HepG2 (cell line): ENCODE measurements around the gene CLK4. TPM values are rescaled to one million over a fixed set of nuclear protein-coding genes. Genes with fewer than 3 reads are reported as not detected.

Experiments
- ATAC-seq: fragments of 200-7000 bp; cut with Tn5 transposase; 3 replicates; pipeline ENCODE4 v1.9.1; 2020; ENCODE audit warnings: mild to moderate bottlenecking, moderate library complexity
- BruUV-seq: library from RNA; stranded (reverse); fragments of 400-500 nt; replicated peaks from 2 replicates; lab custom pipeline; 2021; lab: Mats Ljungman, UMichigan
- CTCF ChIA-PET: fragments of 300-600 bp; formaldehyde crosslinking; extraction: SDS; loops from one replicate; lab custom pipeline; 2021; ENCODE audit warnings: low total read pairs, inconsistent platforms, low intra/inter-chr PET ratio; lab: Yijun Ruan, JAX
- POLR2A ChIA-PET: fragments of 350-600 bp; sonication (Branson Sonifier 250); formaldehyde crosslinking; loops from one replicate; lab custom pipeline; 2020; ENCODE audit warnings: antibody characterized with exemption, inconsistent platforms; lab: Yijun Ruan, JAX
- DNase-seq: peaks from one replicate; pipeline ENCODE4 v3.0.0-alpha.2; 2015; ENCODE audit warnings: low spot score
- FAIRE-seq: peaks from 3 replicates; lab custom pipeline; 2011; peaks lifted over from hg19 to GRCh38; lab: Jason Lieb, UNC
- H2AFZ ChIP-seq: one replicate; pipeline ENCODE4 v1.6.1; 2011; ENCODE audit warnings: low read length, inconsistent platforms
- H3K27ac ChIP-seq: fragments of 300-600 bp; 3 replicates; pipeline ENCODE4 v1.8.0; 2011; ENCODE audit warnings: mixed run types, mild to moderate bottlenecking, mixed read lengths, low read length, inconsistent platforms; ENCODE audit not compliant: insufficient read depth; ENCODE audit errors: extremely low read length
- H3K27me3 ChIP-seq, 2 experiments: fragments of 200-600 bp in 1 of 2; 2 replicates in 1 of 2; 3 replicates in 1 of 2; pipeline versions ENCODE4 v1.6.0 to v1.8.0; 2011; ENCODE audit warnings: low read length in 2 of 2, mild to moderate bottlenecking in 2 of 2, moderate library complexity in 2 of 2, inconsistent platforms in 1 of 2; ENCODE audit not compliant: insufficient read depth in 2 of 2, control insufficient read depth in 1 of 2
- H3K36me3 ChIP-seq, 2 experiments: fragments of 200-600 bp in 1 of 2; replicated peaks in 1 of 2; 2 replicates in 1 of 2; 3 replicates in 1 of 2; pipeline versions ENCODE4 v1.5.1 to v1.8.0; 2011; ENCODE audit warnings: low read length in 2 of 2, inconsistent platforms in 1 of 2; ENCODE audit not compliant: insufficient read depth in 2 of 2, control insufficient read depth in 1 of 2
- H3K4me1 ChIP-seq: 2 replicates; pipeline ENCODE4 v1.5.1; 2012; ENCODE audit warnings: low read length, inconsistent platforms; ENCODE audit not compliant: insufficient read depth
- H3K4me2 ChIP-seq: 2 replicates; pipeline ENCODE4 v1.6.0; 2011; ENCODE audit warnings: low read depth, low read length, inconsistent platforms
- H3K4me3 ChIP-seq, 3 experiments: fragments of 200-600 bp in 1 of 3; sonication (generic), shearing (Covaris generic) in 1 of 3; replicated peaks in 1 of 3; 2 replicates each; pipeline ENCODE4 v1.5.1; 2011 to 2016; ENCODE audit warnings: low read length in 3 of 3, inconsistent platforms in 2 of 3, low read depth in 2 of 3, mild to moderate bottlenecking in 2 of 3, control low read depth in 1 of 3, mixed read lengths in 1 of 3; ENCODE audit not compliant: insufficient read depth in 1 of 3
- H3K79me2 ChIP-seq: one replicate; pipeline ENCODE4 v1.6.1; 2011; ENCODE audit warnings: low read length, inconsistent platforms; ENCODE audit not compliant: insufficient read depth
- H3K9ac ChIP-seq: 2 replicates; pipeline ENCODE4 v1.6.0; 2011; ENCODE audit warnings: mild to moderate bottlenecking, low read depth, low read length, inconsistent platforms; ENCODE audit not compliant: insufficient read depth
- H3K9me3 ChIP-seq: 2 replicates; pipeline ENCODE4 v1.5.1; 2012; ENCODE audit warnings: mild to moderate bottlenecking, low read length
- H4K20me1 ChIP-seq: 2 replicates; pipeline ENCODE4 v1.6.0; 2011; ENCODE audit warnings: inconsistent platforms, mild to moderate bottlenecking, low read length, moderate library complexity; ENCODE audit not compliant: insufficient read depth
- BCL6 ChIP-seq: IDR thresholded peaks from 2 replicates; pipeline ENCODE4 v1.6.1; 2016; ENCODE audit warnings: missing genetic modification reagents, missing compliant biosample characterization
- BCLAF1 ChIP-seq: fragments of 450-650 bp; IDR thresholded peaks from 2 replicates; pipeline ENCODE4 v1.6.1; 2017; ENCODE audit warnings: mild to moderate bottlenecking
- KDM1A ChIP-seq: IDR thresholded peaks from 2 replicates; pipeline ENCODE4 v1.6.1; 2016; ENCODE audit warnings: missing compliant biosample characterization
- MAZ ChIP-seq, 2 experiments: sonication (generic) in 1 of 2; formaldehyde crosslinking in 1 of 2; IDR thresholded peaks; 2 replicates each; pipeline versions ENCODE4 v1.5.0 to v1.6.1; 2012 to 2020; ENCODE audit warnings: low read depth in 2 of 2, mild to moderate bottlenecking in 2 of 2, borderline replicate concordance in 1 of 2, improper control_type of control experiment in 1 of 2, low read length in 1 of 2, missing genetic modification reagents in 1 of 2, moderate library complexity in 1 of 2
- MLLT10 ChIP-seq: sonication (generic); formaldehyde crosslinking; IDR thresholded peaks from 2 replicates; pipeline ENCODE4 v1.4.0; 2020; ENCODE audit warnings: missing genetic modification reagents
- PCBP2 ChIP-seq: fragments of 200-400 bp; formaldehyde crosslinking; optimal IDR thresholded peaks from 2 replicates; pipeline ENCODE3; 2018; ENCODE audit warnings: low read length, low read depth; ENCODE audit not compliant: poor library complexity, severe bottlenecking
- POGZ ChIP-seq: sonication (generic); formaldehyde crosslinking; IDR thresholded peaks from 2 replicates; pipeline ENCODE4 v1.4.0; 2020; ENCODE audit warnings: mild to moderate bottlenecking, missing genetic modification reagents
- RFX3 ChIP-seq: IDR thresholded peaks from 2 replicates; pipeline ENCODE4 v1.6.1; 2016; ENCODE audit warnings: missing biosample characterization, missing genetic modification reagents
- WIZ ChIP-seq: sonication (generic); formaldehyde crosslinking; IDR thresholded peaks from 2 replicates; pipeline ENCODE4 v1.5.1; 2020; ENCODE audit warnings: mild to moderate bottlenecking, missing genetic modification reagents
- ZNF468 ChIP-seq: sonication (generic); formaldehyde crosslinking; IDR thresholded peaks from 2 replicates; pipeline ENCODE4 v1.8.0; 2022; ENCODE audit warnings: mild to moderate bottlenecking, moderate library complexity, missing genetic modification reagents
- ZNF564 ChIP-seq: sonication (generic); formaldehyde crosslinking; IDR thresholded peaks from 2 replicates; pipeline ENCODE4 v1.8.1; 2023; ENCODE audit warnings: mild to moderate bottlenecking, missing genetic modification reagents
- ZSCAN5A ChIP-seq: sonication (generic); formaldehyde crosslinking; IDR thresholded peaks from 2 replicates; pipeline ENCODE4 v1.8.0; 2022; ENCODE audit warnings: mild to moderate bottlenecking, missing genetic modification reagents, borderline replicate concordance
- WGBS: methylation state at CpG from one replicate; pipeline ENCODE4 v1.1.6; 2017; ENCODE audit warnings: low lambda C conversion rate; 5-methylcytosine and 5-hydroxymethylcytosine counted together
- in situ Hi-C: cut with HindIII; loops from 2 replicates; pipeline ENCODE4 v1.10.0; 2017; ENCODE audit warnings: low pct_unique_long_range_greater_than_20kb; ENCODE audit not compliant: extremely low pct_ligation_motif_present
- intact Hi-C: fragments of 100-400 bp; cut with micrococcal nuclease; formaldehyde crosslinking; loops from one replicate; pipeline ENCODE4 v1.10.0; 2022; ENCODE audit not compliant: unreplicated experiment
- polyA plus RNA-seq, 8 experiments: library from polyadenylated mRNA; depleted of rRNA in 3 of 8; stranded (reverse) in 7 of 8; unstranded in 1 of 8; fragments of >200 nt; fragmentation: Illumina TruSeq in 4 of 8; extraction: Trizol in 4 of 8; gene quantifications; 2 replicates each; pipeline versions ENCODE4 v1.2.1 to v1.2.3, GENCODE V29; 2011 to 2016; ENCODE audit warnings: low read depth in 4 of 8, missing spikeins in 1 of 8, mixed read lengths in 1 of 8; ENCODE audit not compliant: insufficient read depth in 1 of 8
- total RNA-seq, 5 experiments: library from RNA; depleted of rRNA; stranded (reverse); fragments of >200 nt; fragmentation: Illumina TruSeq; extraction: Trizol; gene quantifications; 2 replicates each; pipeline ENCODE4 v1.2.3, GENCODE V29; 2016; ENCODE audit warnings: low read depth in 1 of 5
- TF ChIP-seq, protein P1 (sequence below): sonication (generic); formaldehyde crosslinking; IDR thresholded peaks from 2 replicates; pipeline ENCODE4 v1.5.1; 2020; ENCODE audit warnings: missing genetic modification reagents, mild to moderate bottlenecking, borderline replicate concordance
- TF ChIP-seq, protein P2 (sequence below): sonication (generic); formaldehyde crosslinking; IDR thresholded peaks from 2 replicates; pipeline ENCODE4 v1.5.1; 2020; ENCODE audit warnings: mild to moderate bottlenecking, missing genetic modification reagents, moderate library complexity

The CLK4 gene
- total and polyA plus RNA-seq, 2 of the 13 experiments (the other 11 are each of a cell fraction or from before 2014, with no cell fraction given) = 17.7 to 18.4 TPM

- no peak overlapping the region for H3K9ac ChIP-seq
- H3K4me3 ChIP-seq = no peak overlapping the region
- no peak overlapping the region for H3K27ac ChIP-seq
- no peaks in the 10 kb centered on the region for H3K36me3 ChIP-seq
- BruUV-seq = no TSS peak
- in situ Hi-C loops (no loop called here), intact Hi-C loops (no loop called here)
- ATAC-seq = no peak
- WGBS = 59% methylated on average over 3 of the region's 3 CpGs
- H4K20me1 ChIP-seq = no peaks in the 10 kb centered on the region
- ChIA-PET POLR2A (no interaction called here), CTCF (no interaction called here)
- no peaks in the 10 kb centered on the region for H3K9me3 ChIP-seq
- no peak for FAIRE-seq
- H3K27me3 ChIP-seq = peaks cover 0 to 3% of the 10 kb centered on the region in 2 experiments; a peak in 3 of 5 replicates
- H3K4me1 ChIP-seq = no peaks in the 10 kb centered on the region
- H3K79me2 ChIP-seq = no peaks in the 10 kb centered on the region
- no peak overlapping the region for H3K4me2 ChIP-seq
- no peak overlapping the region for H2AFZ ChIP-seq
- no peak for DNase-seq
- TF ChIP-seq ZNF564 (CRISPR knock-in tag) = no peak
- no peak for TF ChIP-seq BCL6
- TF ChIP-seq, protein P1, sequence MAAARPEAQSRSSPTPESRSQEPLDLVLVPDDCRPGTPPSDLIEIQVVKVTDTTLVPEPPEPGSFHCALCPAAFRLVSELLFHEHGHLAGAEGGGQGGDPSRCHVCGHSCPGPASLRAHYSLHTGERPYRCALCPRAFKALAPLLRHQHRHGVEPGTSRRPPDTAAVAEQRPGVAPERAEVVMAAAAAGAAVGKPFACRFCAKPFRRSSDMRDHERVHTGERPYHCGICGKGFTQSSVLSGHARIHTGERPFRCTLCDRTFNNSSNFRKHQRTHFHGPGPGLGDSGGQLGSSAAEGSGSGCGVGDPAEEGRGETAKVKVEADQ (CRISPR knock-in tag) = no peak
- TF ChIP-seq MLLT10 (CRISPR knock-in tag) = no peak
- TF ChIP-seq MAZ (IDR thresholded peaks at IDR 0.05; ENCODE audit: borderline replicate concordance, low read depth, low read length) = no peak
- TF ChIP-seq MAZ (CRISPR knock-in tag; IDR thresholded peaks at IDR 0.05; ENCODE audit: low read depth) = no peak
- TF ChIP-seq, protein P2, sequence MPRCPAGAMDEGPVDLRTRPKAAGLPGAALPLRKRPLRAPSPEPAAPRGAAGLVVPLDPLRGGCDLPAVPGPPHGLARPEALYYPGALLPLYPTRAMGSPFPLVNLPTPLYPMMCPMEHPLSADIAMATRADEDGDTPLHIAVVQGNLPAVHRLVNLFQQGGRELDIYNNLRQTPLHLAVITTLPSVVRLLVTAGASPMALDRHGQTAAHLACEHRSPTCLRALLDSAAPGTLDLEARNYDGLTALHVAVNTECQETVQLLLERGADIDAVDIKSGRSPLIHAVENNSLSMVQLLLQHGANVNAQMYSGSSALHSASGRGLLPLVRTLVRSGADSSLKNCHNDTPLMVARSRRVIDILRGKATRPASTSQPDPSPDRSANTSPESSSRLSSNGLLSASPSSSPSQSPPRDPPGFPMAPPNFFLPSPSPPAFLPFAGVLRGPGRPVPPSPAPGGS (CRISPR knock-in tag) = no peak
- TF ChIP-seq RFX3 = no peak
- TF ChIP-seq PCBP2 = no peak
- no peak for TF ChIP-seq BCLAF1
- TF ChIP-seq ZSCAN5A (CRISPR knock-in tag) = no peak
- no peak for TF ChIP-seq KDM1A (CRISPR knock-in tag)
- TF ChIP-seq POGZ (CRISPR knock-in tag) = no peak
- no peak for TF ChIP-seq ZNF468 (CRISPR knock-in tag)
- TF ChIP-seq WIZ = no peak
Measured at GRCh38 chr5:178675922-178676321, 49.1 kb upstream of the CLK4 start.
